Sigmoid colon (tissue), 4 donors: ENCODE data around the gene ABCB4.
"Not testable (repeated sequence)": the region's sequence is repeated elsewhere in the genome, so short reads cannot be mapped to it uniquely, and the experiment has no call there.

ENCODE experiments used
- CTCF ChIP-seq, 4 experiments: fragments of 450-650 bp in 3 of 4; fragments of 200-600 bp in 1 of 4; IDR thresholded peaks; one replicate each; pipeline ENCODE4 v1.5.1; 2016 to 2019; ENCODE audit warnings: antibody characterized with exemption in 4 of 4, mild to moderate bottlenecking in 3 of 4, moderate library complexity in 2 of 4
- EP300 ChIP-seq, 4 donors: sonication (generic); formaldehyde crosslinking; IDR thresholded peaks; one replicate each; pipeline ENCODE4 v1.6.1; 2017; ENCODE audit warnings: antibody characterized with exemption in 4 of 4
- POLR2A ChIP-seq, 2 donors: fragments of 450-650 bp; IDR thresholded peaks; one replicate each; pipeline ENCODE4 v1.6.1; 2016; ENCODE audit warnings: antibody characterized with exemption in 2 of 2, mild to moderate bottlenecking in 2 of 2, moderate library complexity in 2 of 2
- POLR2AphosphoS5 ChIP-seq, 4 donors: sonication (generic); formaldehyde crosslinking; IDR thresholded peaks; one replicate each; pipeline ENCODE4 v1.6.1; 2017; ENCODE audit warnings: antibody characterized with exemption in 4 of 4

GRCh38 chr7:87465534-87465880, 10.0 kb downstream of the ABCB4 start:
- TF ChIP-seq CTCF, EP300, POLR2A, POLR2AphosphoS5 (IDR thresholded peaks at IDR 0.05): not testable (repeated sequence)
